H1 (cell line): ENCODE measurements around the gene CTDP1. TPM values are rescaled to one million over a fixed set of nuclear protein-coding genes. Genes with fewer than 3 reads are reported as not detected.

Source experiments
- BACH1 ChIP-seq: IDR thresholded peaks from 2 replicates; pipeline ENCODE4 v1.6.1; 2012; ENCODE audit warnings: low read length, improper control_type of control experiment
- CEBPB ChIP-seq: IDR thresholded peaks from 2 replicates; pipeline ENCODE4 v1.6.1; 2012; ENCODE audit warnings: low read depth, low read length
- CREB1 ChIP-seq: IDR thresholded peaks from 2 replicates; pipeline ENCODE4 v1.6.1; 2012; ENCODE audit warnings: inconsistent platforms
- EP300 ChIP-seq, 2 experiments: IDR thresholded peaks; 1 replicate in 1 of 2; 2 replicates in 1 of 2; pipeline ENCODE4 v1.6.1; 2011 to 2012; ENCODE audit warnings: low read depth in 2 of 2, low read length in 2 of 2, mild to moderate bottlenecking in 2 of 2, borderline replicate concordance in 1 of 2, inconsistent platforms in 1 of 2, moderate library complexity in 1 of 2
- HDAC6 ChIP-seq: IDR thresholded peaks from one replicate; pipeline ENCODE4 v1.7.1; 2012; ENCODE audit warnings: low read depth, mild to moderate bottlenecking, inconsistent platforms, low read length, moderate library complexity
- NRF1 ChIP-seq: IDR thresholded peaks from 2 replicates; pipeline ENCODE4 v1.6.1; 2011; ENCODE audit warnings: mild to moderate bottlenecking, low read depth, low read length, improper control_type of control experiment
- RBBP5 ChIP-seq: IDR thresholded peaks from 2 replicates; pipeline ENCODE4 v1.7.1; 2012; ENCODE audit warnings: low read depth, mild to moderate bottlenecking, inconsistent platforms, low read length, moderate library complexity, borderline replicate concordance
- RNF2 ChIP-seq: fragments of 200-900, 300-1000 bp; sonication (generic); IDR thresholded peaks from 2 replicates; pipeline ENCODE4 v1.7.1; 2016; ENCODE audit warnings: borderline replicate concordance, low read depth, mild to moderate bottlenecking, antibody characterized with exemption, low read length; ENCODE audit not compliant: poor library complexity, severe bottlenecking; ENCODE audit errors: missing control alignments
- RXRA ChIP-seq: IDR thresholded peaks from 2 replicates; pipeline ENCODE4 v1.6.1; 2011; ENCODE audit warnings: low read depth, mild to moderate bottlenecking, low read length, moderate library complexity; ENCODE audit not compliant: insufficient read depth
- SP2 ChIP-seq: IDR thresholded peaks from 2 replicates; pipeline ENCODE4 v1.6.1; 2012; ENCODE audit warnings: mild to moderate bottlenecking, low read length, inconsistent platforms
- polyA plus RNA-seq, 7 experiments: library from polyadenylated mRNA; depleted of rRNA in 3 of 7; stranded (reverse) in 5 of 7; unstranded in 2 of 7; fragments of >200 nt in 5 of 7; fragments of 200-250 nt in 2 of 7; gene quantifications; 1 replicate in 5 of 7; 2 replicates in 1 of 7; 4 replicates in 1 of 7; pipeline versions ENCODE4 v1.2.1 to v1.2.3, GENCODE V29; 2011 to 2013; ENCODE audit warnings: missing spikeins in 2 of 7, mixed read lengths in 2 of 7
- total RNA-seq: library from RNA; stranded (reverse); fragmentation: NEBNext Ultra II Directional; extraction: Animal tissue kit (Norgen Biotek cat#: 25700); gene quantifications from 2 replicates; pipeline ENCODE4 v1.2.1, GENCODE V29; 2021

CTDP1 gene
- total and polyA plus RNA-seq, 2 of the 8 experiments (the other 6 are each of a cell fraction or from before 2014, with no cell fraction given) = 16.6 to 37.0 TPM

- TF ChIP-seq RXRA (no peak), CREB1 (no peak), RBBP5 (no peak), CEBPB (no peak), BACH1 (no peak), SP2 (no peak), EP300 (IDR thresholded peaks at IDR 0.05; ENCODE audit: borderline replicate concordance in 1 of 2, low read depth in 2 of 2, low read length in 2 of 2) (no peak), RNF2 (no peak), HDAC6 (no peak), NRF1 (no peak)
These were observed 77.2 kb downstream of the CTDP1 start (continued) for GRCh38 chr18:79756826-79757225.
